Natural killer cell (primary cell): ENCODE measurements around the gene BARHL2. TPM values are rescaled to one million over a fixed set of nuclear protein-coding genes. Genes with fewer than 3 reads are reported as not detected.

Source experiments
- ATAC-seq, 3 donors: fragments of 150-1000 bp in 2 of 3; fragments of 200-7000 bp in 1 of 3; cut with Tn5 transposase; 1 replicate in 1 of 3; 2 replicates in 2 of 3; pipeline ENCODE4 v1.10.0; 2021; ENCODE audit warnings: mild to moderate bottlenecking in 2 of 3, moderate library complexity in 2 of 3
- DNase-seq, 2 donors: peaks; one replicate each; pipeline versions ENCODE4 v3.0.0 to v3.0.0-alpha.2; 2013 to 2021; ENCODE audit warnings: mixed read lengths in 1 of 2
- H3K27ac ChIP-seq: one replicate; pipeline ENCODE4 v1.5.1; 2013; ENCODE audit warnings: mild to moderate bottlenecking, low read length
- H3K27me3 ChIP-seq: one replicate; pipeline ENCODE4 v1.6.1; 2013; ENCODE audit warnings: low read length; ENCODE audit not compliant: control insufficient read depth, insufficient read depth
- H3K36me3 ChIP-seq: one replicate; pipeline ENCODE4 v1.6.1; 2013; ENCODE audit warnings: low read length; ENCODE audit not compliant: control insufficient read depth, insufficient read depth
- H3K4me1 ChIP-seq: one replicate; pipeline ENCODE4 v1.6.1; 2013; ENCODE audit warnings: low read length; ENCODE audit not compliant: control insufficient read depth, insufficient read depth
- H3K4me3 ChIP-seq: one replicate; pipeline ENCODE4 v1.5.1; 2013; ENCODE audit warnings: low read length
- H3K9me3 ChIP-seq: one replicate; pipeline ENCODE4 v1.6.1; 2013; ENCODE audit warnings: low read length; ENCODE audit not compliant: control insufficient read depth, insufficient read depth
- H3K27ac Mint-ChIP-seq, 2 donors: one replicate each; pipeline ENCODE4 v1.8.0; 2022; ENCODE audit warnings: mild to moderate bottlenecking in 2 of 2, mixed read lengths in 2 of 2, moderate library complexity in 1 of 2
- H3K27me3 Mint-ChIP-seq, 2 donors: one replicate each; pipeline ENCODE4 v1.8.0; 2022; ENCODE audit warnings: low read depth in 2 of 2, mixed read lengths in 2 of 2
- H3K36me3 Mint-ChIP-seq: one replicate; pipeline ENCODE4 v1.8.0; 2022; ENCODE audit warnings: mixed read lengths
- H3K4me1 Mint-ChIP-seq, 2 donors: one replicate each; pipeline ENCODE4 v1.8.0; 2022; ENCODE audit warnings: mixed read lengths in 2 of 2
- H3K4me3 Mint-ChIP-seq: one replicate; pipeline ENCODE4 v1.8.0; 2022; ENCODE audit warnings: mild to moderate bottlenecking, moderate library complexity, mixed read lengths
- H3K9me3 Mint-ChIP-seq, 2 donors: one replicate each; pipeline ENCODE4 v1.8.0; 2022; ENCODE audit warnings: mixed read lengths in 2 of 2
- WGBS: methylation state at CpG from one replicate; pipeline ENCODE4 v1.1.7; 2013; ENCODE audit warnings: missing lambda C conversion rate; ENCODE audit not compliant: insufficient coverage; 5-methylcytosine and 5-hydroxymethylcytosine counted together
- intact Hi-C: fragments of 100-400 bp; cut with micrococcal nuclease; formaldehyde crosslinking; loops from one replicate; pipeline ENCODE4 v1.14.2; 2022
- total RNA-seq, 4 donors: library from RNA; stranded (reverse); fragments of 120-200 nt in 1 of 4; gene quantifications; one replicate each; pipeline versions ENCODE4 v1.2.3 to v1.2.4, GENCODE V29; 2013 to 2022
- TF ChIP-seq, protein P1 (sequence below): fragments of 200-600 bp; IDR thresholded peaks from one replicate; pipeline ENCODE4 v1.8.0; 2022; ENCODE audit warnings: antibody characterized with exemption

Gene BARHL2
- total RNA-seq, 3 donors from 2014 or later (not counting 1 experiment from before 2014, with no cell fraction given): not detected

DNA sequence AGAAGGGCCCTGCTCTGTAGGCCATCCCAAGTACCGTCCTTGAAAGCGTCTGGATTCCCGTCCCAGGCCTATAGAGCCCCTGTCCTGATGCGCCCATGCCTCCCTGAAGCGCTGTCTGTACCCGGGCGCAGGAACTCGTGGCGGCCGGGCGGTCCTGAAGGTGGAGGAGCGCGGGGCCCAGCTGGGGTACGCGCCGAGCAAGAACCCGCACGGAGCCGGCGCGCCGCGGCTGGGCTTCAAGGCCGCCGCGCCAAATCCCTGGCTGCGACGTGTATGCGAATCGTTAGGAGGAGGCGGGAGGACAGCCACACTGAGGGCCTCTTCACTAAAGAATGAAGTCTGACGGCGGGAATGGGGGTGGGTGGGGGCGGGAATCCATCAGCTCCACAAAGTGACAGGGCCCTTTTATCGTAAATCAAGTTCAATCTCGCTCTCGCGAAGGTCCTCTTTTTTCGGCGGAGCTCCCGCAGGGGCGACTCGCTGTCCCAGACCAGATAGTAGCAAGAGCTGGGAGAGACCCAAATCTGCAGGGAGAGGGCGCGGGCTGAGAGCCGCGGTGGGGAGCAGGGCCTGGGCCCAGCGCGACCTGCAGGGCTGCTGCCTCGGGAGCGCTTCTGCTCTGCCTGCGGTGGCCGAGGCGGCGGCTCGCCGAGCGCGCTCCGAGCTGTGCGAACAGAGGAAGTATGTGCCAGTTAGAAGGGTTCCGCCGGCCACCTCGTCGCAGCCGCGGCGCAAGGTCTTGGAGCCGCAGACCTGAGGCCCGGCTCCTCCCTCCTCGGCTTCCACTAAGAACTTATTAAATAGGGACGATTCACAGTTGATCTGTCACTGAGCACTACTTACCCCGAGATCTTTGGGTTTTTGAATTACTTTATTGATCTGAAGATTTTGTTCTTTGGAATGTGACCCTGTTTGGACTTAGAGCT lies 10.4 kb downstream of the BARHL2 start:
- TF ChIP-seq, protein P1, sequence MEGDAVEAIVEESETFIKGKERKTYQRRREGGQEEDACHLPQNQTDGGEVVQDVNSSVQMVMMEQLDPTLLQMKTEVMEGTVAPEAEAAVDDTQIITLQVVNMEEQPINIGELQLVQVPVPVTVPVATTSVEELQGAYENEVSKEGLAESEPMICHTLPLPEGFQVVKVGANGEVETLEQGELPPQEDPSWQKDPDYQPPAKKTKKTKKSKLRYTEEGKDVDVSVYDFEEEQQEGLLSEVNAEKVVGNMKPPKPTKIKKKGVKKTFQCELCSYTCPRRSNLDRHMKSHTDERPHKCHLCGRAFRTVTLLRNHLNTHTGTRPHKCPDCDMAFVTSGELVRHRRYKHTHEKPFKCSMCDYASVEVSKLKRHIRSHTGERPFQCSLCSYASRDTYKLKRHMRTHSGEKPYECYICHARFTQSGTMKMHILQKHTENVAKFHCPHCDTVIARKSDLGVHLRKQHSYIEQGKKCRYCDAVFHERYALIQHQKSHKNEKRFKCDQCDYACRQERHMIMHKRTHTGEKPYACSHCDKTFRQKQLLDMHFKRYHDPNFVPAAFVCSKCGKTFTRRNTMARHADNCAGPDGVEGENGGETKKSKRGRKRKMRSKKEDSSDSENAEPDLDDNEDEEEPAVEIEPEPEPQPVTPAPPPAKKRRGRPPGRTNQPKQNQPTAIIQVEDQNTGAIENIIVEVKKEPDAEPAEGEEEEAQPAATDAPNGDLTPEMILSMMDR: no peak
- Histone ChIP-seq H3K4me3 (no peak overlapping the region), H3K27me3 (peaks cover 62% of the 10 kb centered on the region), H3K4me1 (peaks cover 12% of the 10 kb centered on the region), H3K9me3 (peaks cover 2% of the 10 kb centered on the region), H3K27ac (no peak overlapping the region), H3K36me3 (no peaks in the 10 kb centered on the region)
- Mint-ChIP-seq H3K27me3 (peaks cover 61 to 66% of the 10 kb centered on the region in 2 donors), H3K4me3 (no peak overlapping the region), H3K4me1 (peaks cover 12 to 14% of the 10 kb centered on the region in 2 donors), H3K9me3 (no peaks in the 10 kb centered on the region), H3K27ac (no peak overlapping the region), H3K36me3 (peaks cover 7% of the 10 kb centered on the region)
- DNase-seq (no peak), ATAC-seq (peak in 1 of 3 donors; percentile 62)
- intact Hi-C loops: no loop called here
- WGBS: 3% methylated on average over 73 of the region's 73 CpGs

DNA sequence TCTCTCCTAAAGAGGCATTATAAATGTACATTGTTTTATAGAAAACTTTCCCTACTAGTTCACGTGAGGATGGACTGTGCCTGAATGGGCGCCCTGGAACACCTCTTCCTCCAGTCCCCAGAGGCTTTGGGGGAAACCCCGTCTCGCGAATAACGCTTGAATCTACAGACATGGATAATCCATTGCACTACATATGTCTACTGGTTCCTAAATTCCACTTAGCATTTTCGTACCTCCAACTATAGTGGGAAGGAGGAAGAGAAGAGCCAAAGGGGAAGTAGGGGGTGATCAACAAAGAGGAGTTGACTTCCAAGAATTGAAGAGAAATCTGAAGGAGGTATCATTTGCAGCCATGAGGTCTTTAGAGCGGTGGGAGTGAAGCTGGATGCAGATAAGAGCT lies 11.1 kb downstream of the BARHL2 start:
- Histone ChIP-seq H3K27ac (no peak overlapping the region), H3K9me3 (peaks cover 2% of the 10 kb centered on the region), H3K36me3 (no peaks in the 10 kb centered on the region), H3K4me3 (no peak overlapping the region), H3K27me3 (peaks cover 61% of the 10 kb centered on the region), H3K4me1 (peaks cover 11% of the 10 kb centered on the region)
- H3K4me3 Mint-ChIP-seq: peak overlapping the region; percentile 11
- DNase-seq: no peak
- no peak overlapping the region for H3K27ac Mint-ChIP-seq
- H3K36me3 Mint-ChIP-seq: peaks cover 7% of the 10 kb centered on the region
- TF ChIP-seq, protein P1: no peak
- intact Hi-C loops: no loop called here
- 10% methylated on average over 7 of the region's 8 CpGs for WGBS
- no peaks in the 10 kb centered on the region for H3K9me3 Mint-ChIP-seq
- peaks cover 12 to 14% of the 10 kb centered on the region in 2 donors for H3K4me1 Mint-ChIP-seq
- H3K27me3 Mint-ChIP-seq: peaks cover 60 to 73% of the 10 kb centered on the region in 2 donors
- ATAC-seq: no peak

DNA sequence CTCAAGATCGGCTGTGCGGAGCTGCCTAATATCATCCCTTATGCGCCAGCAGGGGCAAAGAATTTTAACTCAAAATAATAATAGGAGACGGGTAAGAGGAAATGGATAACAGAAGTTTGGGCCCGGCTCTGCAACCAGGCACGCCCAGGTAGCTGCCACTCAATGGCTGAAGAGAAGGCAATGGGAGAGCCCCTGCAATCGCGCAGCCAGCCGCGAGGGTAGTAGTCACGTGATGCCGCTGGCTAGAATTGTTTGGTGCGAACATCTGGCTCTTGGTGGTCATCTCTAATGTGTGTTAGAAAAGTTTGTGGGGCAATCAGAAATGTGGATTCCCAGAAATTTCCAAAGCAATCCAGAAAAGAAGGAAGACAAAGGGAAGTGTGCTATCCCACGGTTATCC lies 12.3 kb downstream of the BARHL2 start:
- peaks cover 7% of the 10 kb centered on the region for H3K36me3 Mint-ChIP-seq
- intact Hi-C loops: no loop called here
- TF ChIP-seq, protein P1: no peak
- Histone ChIP-seq H3K27me3 (peaks cover 60% of the 10 kb centered on the region), H3K36me3 (no peaks in the 10 kb centered on the region), H3K4me1 (peaks cover 8% of the 10 kb centered on the region), H3K9me3 (peaks cover 2% of the 10 kb centered on the region), H3K27ac (no peak overlapping the region), H3K4me3 (no peak overlapping the region)
- peaks cover 12 to 14% of the 10 kb centered on the region in 2 donors for H3K4me1 Mint-ChIP-seq
- no peaks in the 10 kb centered on the region for H3K9me3 Mint-ChIP-seq
- ATAC-seq (no peak), DNase-seq (no peak)
- 11% methylated on average over 14 of the region's 14 CpGs for WGBS
- no peak overlapping the region for H3K27ac Mint-ChIP-seq
- H3K27me3 Mint-ChIP-seq: peaks cover 51 to 69% of the 10 kb centered on the region in 2 donors
- no peak overlapping the region for H3K4me3 Mint-ChIP-seq
